CD4-positive, alpha-beta T cell treated with Interferon gamma for 1 hour (primary cell): ENCODE data around the gene LCN6.
"Not testable (repeated sequence)": the region's sequence is repeated elsewhere in the genome, so short reads cannot be mapped to it uniquely, and the experiment has no call there.

Experiments
- DNase-seq: peaks from one replicate; pipeline ENCODE4 v3.0.0-alpha.2; 2020

Gene LCN6

DNA sequence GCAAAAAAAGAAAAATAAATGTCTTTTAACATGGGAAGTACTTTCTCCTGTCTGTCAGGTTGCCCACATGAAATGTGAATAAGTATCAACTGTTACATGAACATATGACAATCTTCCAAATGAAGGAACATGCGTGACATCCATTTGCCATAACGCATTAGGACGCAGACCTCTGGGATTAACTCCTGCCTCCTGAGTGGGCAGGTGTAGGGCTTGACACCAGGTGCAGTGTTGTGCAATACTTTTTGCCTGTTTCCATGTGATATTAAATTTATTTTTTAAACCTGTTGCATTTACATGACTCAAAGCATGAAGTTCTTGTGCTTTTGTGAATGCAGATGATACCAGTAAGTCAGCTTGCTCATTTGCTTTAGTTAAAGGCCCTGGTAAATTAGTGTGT, 34.1 kb upstream of the LCN6 start:
- no peak for DNase-seq

DNA sequence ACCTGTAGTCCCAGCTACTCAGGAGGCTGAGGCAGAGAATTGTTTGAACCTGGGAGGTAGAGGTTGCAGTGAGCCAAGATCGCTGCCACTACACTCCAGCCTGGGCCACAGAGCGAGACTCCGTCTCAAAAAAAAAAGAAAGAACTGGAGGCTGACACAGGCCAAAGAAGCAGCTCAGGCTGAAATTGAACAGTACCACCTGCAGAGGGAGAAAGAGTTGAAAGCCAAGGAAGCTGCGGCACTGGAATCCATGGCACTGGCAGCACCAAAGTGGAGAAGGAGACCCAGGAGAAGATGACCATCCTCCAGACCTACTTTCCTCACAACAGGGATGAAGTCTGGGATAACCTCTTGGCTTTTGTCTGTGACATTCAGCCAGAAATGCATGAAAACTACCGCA, 31.5 kb upstream of the LCN6 start:
- DNase-seq = no peak

DNA sequence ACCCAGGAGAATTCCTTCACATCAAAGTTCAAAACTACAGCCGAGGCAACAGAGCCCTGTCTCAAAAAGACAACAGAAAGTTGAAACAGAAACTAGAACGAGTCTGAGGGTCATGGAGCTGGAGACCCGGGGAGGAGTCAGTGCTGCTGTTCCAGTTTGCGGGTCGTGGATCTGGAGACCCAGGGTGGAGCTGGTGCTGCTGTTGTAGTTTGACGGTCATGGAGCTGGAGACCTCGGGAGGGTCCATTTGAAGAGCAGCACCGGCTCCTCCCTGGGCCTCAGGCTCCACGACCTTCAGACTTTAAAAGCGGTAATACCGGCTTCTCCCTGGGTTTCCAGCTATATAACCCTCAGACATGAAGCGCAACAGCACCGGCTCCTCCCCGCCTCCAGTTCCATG, 29.0 kb upstream of the LCN6 start:
- no peak for DNase-seq

GRCh38 chr9:136776947-136777346, 28.6 kb upstream of the LCN6 start:
- no peak for DNase-seq

DNA sequence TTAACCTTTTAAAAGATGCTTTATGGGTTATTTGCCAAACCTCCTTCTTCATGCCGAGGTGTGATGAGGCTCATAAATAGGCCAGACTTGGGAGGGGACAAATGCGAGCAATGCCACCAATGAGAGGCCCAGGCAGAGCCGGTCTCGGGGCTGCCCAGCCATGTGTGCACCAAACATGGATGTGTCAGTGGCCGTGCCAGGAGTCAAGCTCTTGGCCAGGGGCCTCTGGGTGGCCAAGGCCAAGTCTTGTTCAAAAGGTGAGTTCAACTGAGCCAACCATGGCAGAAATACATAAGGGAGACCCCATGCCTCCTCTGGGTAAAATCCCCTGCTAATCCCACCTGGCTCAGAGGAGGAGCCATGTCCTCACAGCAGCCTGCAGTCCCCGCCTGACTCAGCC, 26.9 kb upstream of the LCN6 start:
- DNase-seq = no peak

- no peak for DNase-seq
These were observed 26.2 kb upstream of the LCN6 start for GRCh38 chr9:136774416-136775045.

- peak; percentile 50 for DNase-seq
These were observed 25.2 kb upstream of the LCN6 start for GRCh38 chr9:136773386-136774044.

GRCh38 chr9:136771907-136772415, 23.6 kb upstream of the LCN6 start:
- no peak for DNase-seq

DNA sequence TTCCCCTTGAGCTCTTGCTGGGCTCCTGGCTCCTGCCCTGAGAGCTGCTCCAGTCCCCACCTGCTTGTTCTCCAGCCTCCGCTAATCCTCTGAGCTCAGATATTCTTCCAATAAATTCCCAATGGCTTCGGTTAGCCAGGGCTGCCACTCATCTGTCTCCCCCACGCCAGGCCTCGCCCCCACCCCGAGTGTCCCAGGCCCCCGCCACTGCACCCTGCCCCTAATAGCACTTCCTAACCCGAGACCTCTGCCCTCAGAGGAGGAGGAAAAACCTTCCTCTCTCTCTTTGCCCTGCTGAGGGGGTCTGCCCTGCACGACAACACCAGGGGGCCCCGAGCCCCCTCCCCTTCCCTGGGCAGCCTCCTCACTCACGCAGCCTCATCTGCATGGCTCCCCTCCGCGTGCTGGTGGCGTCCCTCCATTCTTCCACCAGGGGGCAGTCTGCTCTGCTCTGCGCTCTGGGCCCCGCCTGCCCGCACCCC, 21.4 kb upstream of the LCN6 start:
- peak; percentile 32 for DNase-seq

- peak; percentile 78 for DNase-seq
These were observed 18.2 kb upstream of the LCN6 start for GRCh38 chr9:136766410-136767120.

GRCh38 chr9:136765745-136766409, 17.6 kb upstream of the LCN6 start:
- not testable (repeated sequence) for DNase-seq

DNA sequence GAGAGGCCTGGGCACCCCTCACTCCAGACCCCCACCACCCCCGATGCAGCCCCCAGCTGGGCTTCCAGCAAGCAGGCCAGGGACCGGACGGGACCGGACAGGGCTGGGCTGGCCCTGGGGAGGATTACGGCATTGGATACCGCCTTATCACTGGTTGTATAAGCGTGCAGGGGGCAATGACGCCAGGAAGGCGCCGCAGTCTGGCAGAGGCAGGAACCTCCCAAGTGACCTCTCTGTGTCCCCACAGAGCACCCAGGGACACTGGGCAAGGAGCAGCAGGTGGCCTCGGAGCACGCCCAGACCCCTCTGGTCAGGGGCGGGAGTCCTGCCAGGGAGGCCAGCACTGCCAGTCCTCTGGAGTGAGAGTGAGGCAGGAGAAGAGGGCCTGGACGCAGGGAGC, 16.7 kb upstream of the LCN6 start:
- no peak for DNase-seq

DNA sequence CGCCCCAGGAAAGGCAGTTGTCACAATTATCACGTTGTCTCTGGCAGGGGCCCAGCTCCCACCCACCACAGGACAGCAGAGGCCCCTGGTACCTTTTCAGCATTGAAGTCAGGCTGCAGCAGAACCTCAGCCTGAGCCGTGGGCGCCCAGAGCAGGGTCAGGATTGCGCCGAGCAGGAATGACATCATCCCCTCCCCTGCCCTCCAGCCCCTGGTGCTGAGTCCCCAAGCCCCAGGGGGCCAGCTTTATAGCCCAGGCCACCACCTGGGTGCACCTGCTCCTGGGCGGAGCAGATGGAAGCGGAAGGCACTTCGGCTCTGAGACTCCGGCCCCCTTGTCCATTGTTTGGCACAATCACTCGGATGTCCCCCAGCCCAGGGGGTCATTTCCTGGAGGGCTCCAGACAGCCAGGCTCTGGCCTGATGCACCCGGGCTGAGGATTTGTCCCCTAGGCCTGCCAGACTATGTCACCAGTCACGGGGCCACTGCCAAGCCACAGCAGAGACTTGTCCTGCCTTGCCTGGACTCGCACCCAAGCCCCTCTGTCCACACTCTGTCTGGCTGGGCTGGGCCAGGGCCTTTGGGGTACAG, 16.1 kb upstream of the LCN6 start, which contains the start of gene LCN15:
TSS of gene LCN15 (minus strand) at position 218 of the 591 bp plus-strand sequence. CDS start at position 188, 30 bp downstream.
- no peak for DNase-seq

- no peak for DNase-seq
These were observed 15.3 kb upstream of the LCN6 start for GRCh38 chr9:136763649-136764035.

- peak; percentile 35 for DNase-seq
These were observed 14.8 kb upstream of the LCN6 start for GRCh38 chr9:136762915-136763648.

GRCh38 chr9:136762221-136762691, 13.9 kb upstream of the LCN6 start:
- DNase-seq = no peak

DNA sequence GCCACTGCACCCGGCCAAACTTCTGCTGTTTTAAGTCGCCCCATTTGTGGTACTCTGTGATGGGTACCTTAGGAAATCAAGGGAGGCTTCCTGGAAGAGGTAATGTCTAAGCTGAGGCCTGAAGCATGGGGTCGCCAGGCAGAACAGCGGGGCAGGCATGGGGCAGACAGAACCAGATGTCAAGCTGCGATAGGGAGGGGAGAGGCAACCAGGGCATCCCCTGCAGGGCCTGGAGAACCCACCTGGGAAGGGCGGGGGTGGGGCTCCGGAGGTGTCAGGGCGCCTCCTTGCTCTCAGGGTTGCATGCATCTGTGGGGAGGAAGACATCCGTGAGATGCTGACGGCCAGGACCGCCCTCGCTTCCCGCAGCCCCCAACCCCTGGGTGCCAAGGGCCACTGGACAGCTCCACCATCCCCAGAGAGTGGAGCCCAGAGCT, 13.2 kb upstream of the LCN6 start:
- no peak for DNase-seq

GRCh38 chr9:136760834-136761544, 12.7 kb upstream of the LCN6 start:
- peak; percentile 26 for DNase-seq

- DNase-seq = no peak
These were observed 12.1 kb upstream of the LCN6 start for GRCh38 chr9:136760424-136760823.

DNA sequence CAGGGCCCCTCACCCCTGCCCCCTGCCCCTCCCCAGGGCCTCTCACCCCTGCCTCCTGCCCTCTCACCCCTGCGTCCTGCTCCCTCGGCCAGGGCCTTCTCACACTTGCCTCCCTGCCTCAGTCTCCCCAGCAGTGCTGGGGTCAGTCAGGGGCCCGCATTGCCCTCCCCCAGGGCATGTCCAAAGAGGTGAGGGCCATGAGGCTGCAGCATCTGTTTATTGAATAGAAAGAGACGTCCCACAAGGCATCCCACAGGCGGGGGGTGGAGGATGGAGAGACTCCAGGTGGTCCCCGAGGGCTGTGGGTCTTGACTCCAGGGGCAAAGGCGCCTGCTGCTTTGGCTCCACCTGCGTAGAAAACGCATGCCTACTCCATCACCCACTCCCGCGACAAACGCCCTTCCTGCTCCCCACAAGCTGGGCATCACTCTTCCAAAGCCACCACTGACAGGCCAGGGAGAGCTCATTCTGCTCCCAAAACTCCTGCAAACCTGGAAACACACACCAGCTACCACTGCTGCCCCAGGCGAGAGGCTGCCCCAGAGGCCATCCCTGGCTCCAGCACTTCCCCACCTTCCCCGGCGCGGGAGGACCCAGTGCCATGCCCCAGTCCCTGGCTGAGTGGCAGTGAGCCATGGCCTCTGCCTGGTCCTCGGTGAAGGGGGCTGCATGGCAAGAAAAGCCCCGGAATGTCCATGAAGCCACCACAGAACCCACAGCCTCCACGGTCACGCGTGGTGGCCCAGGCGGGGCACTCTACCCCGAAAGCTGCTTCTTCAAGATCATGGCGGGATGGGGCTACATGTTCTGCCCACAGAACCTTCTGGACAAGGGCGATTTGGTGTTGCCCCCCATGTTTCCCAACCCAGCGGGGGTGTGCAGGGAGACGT, 11.4 kb upstream of the LCN6 start:
- no peak for DNase-seq
